ENCODE results near the gene QKI.

GRCh38 chr6:163413345-163414116 is 987 bp upstream of the QKI start:
- TF ChIP-seq EZH2 (IDR thresholded peaks at IDR 0.05; ENCODE audit: low read length, unreplicated experiment) (no peak), EZH2phosphoT487 (IDR thresholded peaks at IDR 0.05; ENCODE audit: borderline replicate concordance, low read length) (peak; percentile 85)

All from PC-3 (cell line).